ENCODE data around the gene TAL2.
"Not testable (repeated sequence)": the region's sequence is repeated elsewhere in the genome, so short reads cannot be mapped to it uniquely, and the experiment has no call there.

TAL2 gene

GRCh38 chr9:105676351-105676923 is 14.2 kb downstream of the TAL2 start:
- DNase-seq: no peak

DNA sequence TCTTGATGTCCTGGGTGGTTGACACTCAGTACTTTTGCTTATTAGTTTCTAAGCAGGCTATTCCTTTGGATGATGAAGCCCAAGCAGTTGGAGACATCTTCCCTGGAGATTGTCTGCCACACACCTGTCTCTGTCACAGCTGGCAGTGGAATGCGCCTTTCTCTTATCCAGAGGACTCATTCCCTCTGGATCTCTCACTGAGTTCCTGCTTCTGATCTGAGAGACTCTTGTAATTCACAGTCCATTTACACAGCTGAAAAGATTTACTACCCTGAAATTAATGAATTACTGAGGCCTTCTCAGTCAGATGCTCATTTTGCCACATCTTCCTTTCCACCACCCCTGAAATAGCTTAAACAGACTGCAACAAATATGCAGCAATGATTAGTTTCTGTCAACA is 15.9 kb downstream of the TAL2 start:
- no peak for DNase-seq

GRCh38 chr9:105678781-105679180 is 16.5 kb downstream of the TAL2 start:
- DNase-seq: no peak

DNA sequence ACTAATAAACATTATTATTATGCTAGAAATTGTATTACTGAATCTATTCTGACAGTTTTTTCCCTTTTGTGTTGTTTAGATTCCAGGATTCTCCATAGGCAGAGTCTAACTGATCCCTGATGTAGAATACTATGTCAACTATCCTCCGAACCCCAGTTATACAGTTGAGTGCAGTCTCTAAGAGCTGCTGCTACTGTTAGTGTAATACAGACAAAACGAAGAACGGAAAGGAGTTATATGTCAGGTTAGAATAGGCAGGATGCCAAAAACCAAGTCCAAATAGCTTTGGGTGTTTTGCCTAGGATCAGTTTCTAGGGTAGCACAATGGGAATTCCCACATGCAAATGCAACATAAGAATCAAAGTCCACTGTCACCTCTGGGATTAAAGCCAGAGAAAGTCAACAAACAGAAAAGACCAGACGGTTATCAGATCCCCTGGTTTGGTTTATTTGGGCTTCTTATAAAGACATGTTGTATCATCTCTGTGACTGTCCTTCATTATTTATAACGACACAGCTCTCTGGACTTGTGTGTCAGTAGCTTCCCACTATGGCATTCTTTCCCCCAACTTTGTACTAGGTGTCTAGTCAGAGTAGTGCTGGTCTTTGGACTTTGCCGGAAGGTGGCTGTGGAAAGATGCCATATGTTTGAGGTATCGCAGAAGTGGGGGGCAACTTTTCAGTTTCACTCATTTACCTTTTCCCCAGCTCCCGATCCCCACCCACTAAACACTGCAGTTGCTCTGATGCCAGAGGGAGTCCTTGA is 17.2 kb downstream of the TAL2 start:
- no peak for DNase-seq

DNA sequence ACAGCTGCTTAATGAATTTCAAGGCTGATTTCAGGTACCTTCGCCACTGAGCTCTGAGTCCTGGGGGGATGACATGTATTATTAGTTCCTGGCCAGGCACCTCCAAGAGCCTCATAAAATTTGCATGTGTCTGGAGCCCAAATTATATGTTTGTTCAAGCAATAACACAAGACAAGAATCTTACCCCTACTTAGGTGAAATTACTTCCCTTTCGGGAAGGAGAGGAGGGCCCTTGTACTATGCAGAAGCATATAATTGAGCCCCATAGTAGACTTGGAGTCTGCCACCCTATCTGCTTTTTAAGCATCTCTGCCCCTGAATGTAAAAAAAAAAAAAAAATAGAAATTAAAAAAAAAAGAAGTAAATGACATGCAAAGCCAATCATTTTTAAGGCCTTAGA is 19.1 kb downstream of the TAL2 start:
- DNase-seq: no peak

GRCh38 chr9:105681724-105682123 is 19.5 kb downstream of the TAL2 start:
- no peak for DNase-seq

DNA sequence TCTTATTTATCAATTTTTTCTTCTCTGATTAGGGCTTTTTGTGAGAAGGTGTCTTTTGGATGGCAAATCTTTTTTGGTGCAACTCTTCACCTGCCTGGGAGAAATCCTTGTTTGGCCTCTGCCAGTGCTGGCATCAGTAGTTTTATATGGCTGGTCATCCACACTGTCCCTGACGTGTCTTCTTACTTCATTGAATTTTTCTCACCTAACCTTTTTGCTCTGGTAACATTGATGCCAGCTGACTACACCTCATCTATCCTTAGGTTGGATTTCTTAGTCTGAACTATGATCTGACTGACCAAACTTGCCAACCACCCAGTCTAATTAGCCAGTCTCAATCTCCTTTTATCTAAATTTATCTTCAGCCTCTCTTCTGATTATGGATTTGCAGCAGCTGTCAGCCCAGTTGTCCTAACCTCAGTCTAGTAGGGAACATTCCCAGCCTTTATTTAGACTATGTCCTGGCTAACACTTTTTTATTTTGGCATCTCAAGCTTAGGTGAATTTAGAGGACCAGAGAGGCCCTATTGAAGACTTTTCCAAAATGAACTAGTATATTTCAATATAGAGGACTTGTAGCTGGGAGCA is 21.5 kb downstream of the TAL2 start:
- DNase-seq: no peak

DNA sequence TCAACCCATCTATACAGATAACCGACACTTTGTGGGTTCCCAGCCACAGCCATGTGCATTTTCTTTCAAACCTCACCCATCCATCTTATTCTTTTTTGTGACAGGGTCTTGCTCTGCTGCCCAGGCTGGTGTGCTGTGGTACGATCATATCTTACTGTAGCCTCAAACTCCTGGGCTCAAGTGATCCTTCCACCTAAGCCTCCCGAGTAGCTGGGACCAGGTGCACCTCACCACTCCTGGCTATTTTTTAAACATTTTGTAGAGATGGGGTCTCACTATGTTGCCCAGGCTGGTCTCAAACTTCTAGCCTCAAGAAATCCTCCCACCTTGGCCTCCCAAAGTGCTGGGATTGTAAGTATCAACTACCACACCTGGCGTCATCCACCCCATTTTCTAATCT is 24.7 kb downstream of the TAL2 start:
- DNase-seq: no peak

GRCh38 chr9:105690742-105691141 is 28.5 kb downstream of the TAL2 start:
- peak; percentile 27 for DNase-seq

- peak; percentile 56 for DNase-seq
These were observed 31.4 kb downstream of the TAL2 start for GRCh38 chr9:105693435-105694189.

DNA sequence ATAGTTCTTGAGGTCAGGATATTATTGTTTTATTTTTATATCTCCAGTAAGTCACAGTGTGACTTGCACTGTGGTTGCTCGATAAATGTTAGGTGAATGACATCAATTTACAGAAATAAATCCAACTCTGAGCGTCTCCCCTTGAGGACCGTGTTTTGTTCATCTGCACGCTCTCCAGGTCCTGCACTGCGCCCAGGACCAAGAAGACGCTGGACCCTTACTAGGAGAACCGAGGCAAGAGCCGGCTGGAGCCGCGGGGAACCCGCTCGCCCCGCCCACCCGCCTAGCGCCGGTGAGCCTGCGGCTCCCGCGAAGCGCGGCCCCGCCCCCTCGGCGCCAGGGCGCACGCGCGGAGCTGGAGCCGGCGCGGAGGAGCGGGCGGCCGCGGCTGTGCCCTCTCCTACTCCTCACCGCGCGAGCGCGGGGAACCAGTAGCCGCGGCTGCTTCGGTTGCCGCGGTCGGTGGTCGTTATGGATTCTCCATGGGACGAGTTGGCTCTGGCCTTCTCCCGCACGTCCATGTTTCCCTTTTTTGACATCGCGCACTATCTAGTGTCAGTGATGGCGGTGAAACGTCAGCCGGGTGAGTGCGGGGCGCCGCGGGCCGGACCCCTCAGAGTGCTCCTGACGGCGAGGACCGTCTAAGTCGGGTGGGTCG is 32.1 kb downstream of the TAL2 start, which contains the start of gene TMEM38B:
Gene TMEM38B (plus strand): TSS at position 352 of the 658 bp plus-strand sequence. CDS start 120 bp downstream, at position 472.
- peak; percentile 85 for DNase-seq

DNA sequence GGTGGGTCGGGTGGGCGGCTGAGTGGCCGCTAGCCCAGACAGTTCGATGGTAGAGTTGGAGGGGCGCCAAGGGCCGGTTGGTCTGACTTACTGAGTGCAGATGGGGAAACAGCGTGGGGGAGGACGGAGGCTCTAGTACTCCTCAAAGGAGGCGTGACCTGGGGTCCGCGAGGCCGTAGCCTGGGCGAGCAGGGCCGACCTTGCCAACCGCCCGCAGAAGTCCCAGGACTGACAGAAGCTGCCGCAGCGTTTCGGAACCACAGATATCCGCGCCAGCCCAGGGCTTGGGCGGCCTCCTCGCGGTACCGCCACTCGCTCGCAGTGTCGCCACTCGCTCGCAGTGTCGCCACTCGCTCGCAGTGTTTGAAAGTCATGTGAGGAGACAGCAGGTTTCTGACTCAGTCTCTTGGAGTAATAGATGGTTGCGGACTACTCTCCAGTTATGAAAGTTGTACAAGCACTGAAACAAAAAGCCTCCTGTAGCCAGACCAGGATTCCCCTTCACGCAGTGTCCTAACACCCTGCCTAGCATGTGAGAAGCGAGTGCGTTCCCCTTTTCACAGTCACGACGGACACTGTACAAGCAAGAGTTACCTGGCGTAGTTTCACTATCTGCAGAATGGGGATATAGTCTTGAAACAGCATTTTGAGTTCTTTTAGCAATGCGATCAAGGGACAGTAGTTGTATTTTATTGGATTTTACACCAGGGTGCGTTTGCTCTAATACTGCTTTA is 32.8 kb downstream of the TAL2 start:
- DNase-seq: peak; percentile 95

DNA sequence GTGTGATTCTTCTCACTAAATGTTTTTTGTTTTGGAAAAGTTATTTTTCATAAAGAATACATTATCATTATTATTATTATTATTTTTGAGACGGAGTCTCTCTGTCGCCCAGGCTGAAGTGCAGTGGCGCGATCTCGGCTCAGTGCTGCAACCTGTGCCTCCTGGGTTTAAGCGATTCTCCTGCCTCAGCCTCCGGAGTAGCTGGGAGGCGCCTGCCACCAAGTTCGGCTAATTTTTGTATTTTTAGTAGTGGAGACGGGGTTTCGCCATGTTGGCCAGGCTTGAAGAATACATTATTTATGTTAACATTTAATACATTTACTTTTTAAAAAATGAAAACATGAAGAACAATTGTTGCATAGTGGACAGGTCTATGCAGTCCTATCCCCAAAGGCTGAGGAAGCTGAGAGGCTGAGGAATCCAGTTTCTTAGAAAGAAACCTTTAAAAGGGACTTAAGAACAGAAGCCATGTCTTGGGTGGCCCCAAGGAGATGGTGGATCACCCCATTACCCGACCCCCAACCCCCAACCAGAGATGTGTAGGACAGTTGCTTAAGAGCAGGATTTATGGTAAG is 34.0 kb downstream of the TAL2 start:
- no peak for DNase-seq

DNA sequence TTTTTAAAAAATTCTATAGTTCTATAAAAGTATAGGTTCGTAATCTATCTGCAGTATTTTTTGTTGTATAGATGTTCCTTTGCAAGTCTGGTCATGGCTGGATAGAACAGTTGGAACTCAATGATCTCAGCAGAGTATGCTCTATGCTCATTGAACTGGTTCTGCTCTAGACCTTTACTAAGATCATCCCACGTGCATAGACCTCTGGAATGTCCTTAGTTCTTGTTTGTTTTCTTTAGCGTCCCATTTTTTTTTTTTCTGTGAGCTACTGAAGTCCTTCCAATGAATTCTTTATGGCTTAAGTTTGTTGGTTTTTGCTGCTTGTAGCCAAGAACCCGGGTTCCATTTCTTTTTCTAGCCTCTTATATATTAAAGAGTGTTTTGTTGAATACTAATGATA is 35.6 kb downstream of the TAL2 start:
- DNase-seq: no peak

DNA sequence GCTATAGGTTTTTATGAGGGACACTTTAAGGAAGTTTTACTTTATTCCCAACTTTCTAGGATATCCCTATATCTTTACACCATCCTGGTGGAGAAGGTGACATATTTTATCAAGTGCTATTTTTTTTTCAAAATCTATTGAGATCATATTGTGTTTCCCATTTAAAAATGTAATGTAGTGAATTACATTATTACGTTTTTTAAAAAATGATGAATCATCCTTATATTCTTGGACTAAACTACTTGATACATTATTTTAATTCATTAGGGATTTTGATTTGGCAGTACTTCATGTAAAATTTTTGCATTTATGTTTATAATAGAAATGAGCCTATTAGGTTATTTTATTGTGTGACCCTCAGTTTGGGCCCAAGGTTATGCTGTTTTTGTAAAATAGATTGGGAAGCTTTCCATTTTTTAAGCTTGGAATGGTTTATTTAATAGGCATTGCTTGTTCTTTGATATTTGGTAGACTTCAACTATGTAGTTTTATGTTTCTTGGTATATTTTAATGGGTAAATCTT is 36.2 kb downstream of the TAL2 start:
- no peak for DNase-seq

GRCh38 chr9:105700668-105701067 is 38.4 kb downstream of the TAL2 start:
- no peak for DNase-seq

DNA sequence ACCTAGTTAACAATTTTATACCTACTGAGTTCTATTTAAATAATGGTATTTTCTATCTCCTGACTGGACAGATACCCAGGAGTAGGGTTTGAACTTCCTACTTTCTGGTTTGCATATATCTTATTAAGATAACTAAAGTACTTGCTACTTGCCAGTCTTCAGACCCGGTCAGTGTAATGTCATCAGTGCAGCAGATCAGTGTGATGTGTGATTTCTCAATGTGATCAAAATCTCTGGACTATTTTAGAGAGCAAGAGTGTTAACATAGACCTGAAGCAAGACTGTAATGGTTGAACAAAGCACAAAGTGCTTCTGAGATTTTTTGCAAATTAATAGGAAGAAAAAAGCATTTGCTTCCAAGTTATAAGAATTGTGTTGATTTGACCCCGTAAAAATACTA is 38.9 kb downstream of the TAL2 start:
- DNase-seq: no peak

- DNase-seq: no peak
These were observed 40.0 kb downstream of the TAL2 start for GRCh38 chr9:105702207-105702606.

GRCh38 chr9:105703638-105704037 is 41.4 kb downstream of the TAL2 start:
- DNase-seq: not testable (repeated sequence)

GRCh38 chr9:105706156-105706555 is 43.9 kb downstream of the TAL2 start:
- no peak for DNase-seq

- peak; percentile 33 for DNase-seq
These were observed 46.1 kb downstream of the TAL2 start for GRCh38 chr9:105708405-105708804.

GRCh38 chr9:105710638-105711037 is 48.4 kb downstream of the TAL2 start:
- no peak for DNase-seq
